ENCODE measurements around the gene DOCK3. TPM values are rescaled to one million over a fixed set of nuclear protein-coding genes. Genes with fewer than 3 reads are reported as not detected.

The DOCK3 gene
- total RNA-seq, 4 donors from 2014 or later, result 0.33 to 5.3 (median 0.50) TPM

GRCh38 chr3:51245867-51246266, 571.1 kb downstream of the DOCK3 start:
- no peak for TF ChIP-seq CTCF (IDR thresholded peaks at IDR 0.05; ENCODE audit: low read depth)

DNA sequence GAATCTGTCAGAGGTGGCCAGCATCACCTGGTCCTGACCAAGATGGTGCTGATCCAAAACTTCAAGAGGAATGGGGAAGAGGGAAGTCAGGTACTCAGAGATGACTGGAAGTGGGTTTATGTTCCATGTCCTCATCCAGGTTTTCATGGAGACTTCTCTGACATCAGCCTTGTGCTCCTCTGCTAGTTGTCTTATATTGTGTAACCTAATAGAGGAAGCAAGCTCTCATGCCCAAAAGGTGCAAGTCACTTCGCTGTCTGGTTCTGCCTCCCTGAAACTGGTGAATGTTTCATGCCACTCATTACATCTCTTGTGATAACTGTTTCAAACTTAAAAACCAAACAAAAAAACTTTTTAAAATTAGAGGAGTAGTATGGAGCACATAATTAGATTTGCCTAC, 583.1 kb downstream of the DOCK3 start:
- TF ChIP-seq CTCF (IDR thresholded peaks at IDR 0.05; ENCODE audit: low read depth), result no peak

DNA sequence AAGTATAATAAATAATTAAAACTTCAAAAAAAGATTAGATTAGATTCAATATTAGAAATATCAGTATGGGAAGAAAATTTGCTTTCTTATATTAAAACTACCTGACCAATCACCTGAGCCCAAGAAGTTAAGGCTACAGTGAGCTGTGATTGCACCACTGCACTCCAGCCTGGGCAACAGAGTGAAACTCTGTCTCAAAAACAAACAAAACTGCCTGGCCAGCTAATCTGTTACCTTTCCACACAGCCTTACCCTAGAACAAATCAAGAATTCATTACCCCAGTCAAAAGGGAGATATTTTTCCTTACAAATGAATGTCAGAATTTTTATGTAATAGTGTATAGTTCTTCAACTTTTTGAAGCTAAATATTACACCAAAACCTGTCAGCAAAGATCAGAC, 593.4 kb downstream of the DOCK3 start:
- TF ChIP-seq CTCF (IDR thresholded peaks at IDR 0.05; ENCODE audit: low read depth), result no peak

DNA sequence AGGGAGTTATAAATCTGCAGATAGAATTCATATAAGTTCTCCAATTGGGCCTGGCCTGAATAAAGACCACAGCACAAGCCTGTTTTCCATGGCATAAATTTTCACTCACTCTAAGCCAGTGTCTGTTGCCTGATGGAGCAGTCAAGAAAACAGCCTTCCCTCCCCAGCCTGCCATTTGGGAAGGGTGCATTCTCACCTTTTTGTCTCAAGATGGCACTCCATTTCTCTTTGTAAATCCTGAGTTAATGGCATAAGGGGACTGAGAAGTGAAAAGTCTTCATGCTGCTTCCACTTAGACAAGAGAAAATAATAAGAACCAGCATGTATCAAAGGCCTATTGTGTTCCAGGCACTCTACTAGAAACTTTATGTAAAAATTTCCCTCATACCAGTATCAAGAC, 594.7 kb downstream of the DOCK3 start:
- TF ChIP-seq CTCF (IDR thresholded peaks at IDR 0.05; ENCODE audit: low read depth), result no peak

DNA sequence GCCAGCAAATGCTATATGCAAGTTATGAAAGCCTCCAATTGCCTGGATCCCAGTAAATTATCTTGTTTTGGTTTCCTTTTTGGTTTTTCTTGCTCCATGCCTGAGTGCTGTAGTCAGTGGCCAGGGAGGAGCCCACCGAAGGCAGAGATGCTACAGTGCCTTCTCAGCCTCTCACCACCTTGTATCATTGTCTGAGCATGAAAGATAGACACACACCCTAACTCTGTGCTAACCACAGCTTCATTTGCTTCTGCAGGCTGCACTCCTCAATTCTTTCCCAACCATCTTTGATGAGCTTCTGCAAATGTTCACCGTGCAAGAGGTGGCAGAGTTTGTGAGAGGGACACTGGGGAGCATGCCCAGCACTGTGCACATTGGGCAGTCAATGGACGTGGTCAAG, 595.8 kb downstream of the DOCK3 start:
- TF ChIP-seq CTCF (IDR thresholded peaks at IDR 0.05; ENCODE audit: low read depth), result no peak

GRCh38 chr3:51271172-51271571, 596.4 kb downstream of the DOCK3 start:
- no peak for TF ChIP-seq CTCF (IDR thresholded peaks at IDR 0.05; ENCODE audit: low read depth)

- no peak for TF ChIP-seq CTCF (IDR thresholded peaks at IDR 0.05; ENCODE audit: low read depth)
These were observed 599.3 kb downstream of the DOCK3 start for GRCh38 chr3:51274052-51274451.

All from subcutaneous adipose tissue (tissue), 4 donors.